ENCODE results near the gene CACNB2. TPM values are rescaled to one million over a fixed set of nuclear protein-coding genes. Genes with fewer than 3 reads are reported as not detected.

CACNB2 gene
- total and polyA plus RNA-seq, 10 of the 15 experiments (the other 5 are each of a cell fraction or from before 2014, with no cell fraction given): 0.62 to 8.1 (median 1.2) TPM

DNA sequence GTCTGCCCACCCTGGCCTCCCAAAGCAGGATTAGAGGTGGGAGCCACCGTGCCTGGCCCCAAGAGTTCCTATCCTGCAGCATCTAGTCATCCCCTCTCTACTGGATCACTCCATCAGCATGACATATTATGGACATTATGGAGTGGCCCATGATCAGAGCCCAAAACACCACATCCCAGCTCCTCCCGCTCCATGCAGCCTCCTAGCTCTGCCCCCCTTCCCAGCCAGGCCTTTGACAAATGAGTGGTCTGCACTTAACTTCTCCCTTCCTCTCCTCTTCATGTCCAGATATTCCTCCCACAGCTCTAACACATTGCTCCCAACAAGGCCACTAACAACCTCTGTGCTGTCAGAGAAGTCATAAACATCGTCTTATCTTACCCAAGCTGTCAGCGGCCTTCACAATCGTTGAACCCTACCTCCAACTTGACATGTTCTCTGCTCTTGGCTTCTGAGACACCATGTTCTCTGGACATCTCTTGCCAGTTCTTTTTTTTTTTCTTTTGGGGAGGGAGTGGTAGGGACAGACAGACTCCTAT lies 323.5 kb downstream of the CACNB2 start:
- Histone ChIP-seq H4K20me1 (ENCODE audit: control insufficient read depth, insufficient read depth) (no peaks in the 10 kb centered on the region), H3K36me3 (ENCODE audit: control insufficient read depth in 2 of 2, insufficient read depth in 2 of 2, low read length in 1 of 2) (no peaks in the 10 kb centered on the region), H3K4me2 (ENCODE audit: control insufficient read depth, insufficient read depth) (no peak overlapping the region), H3K9me3 (replicated peaks; ENCODE audit: control insufficient read depth, insufficient read depth, low read length) (no peaks in the 10 kb centered on the region), H2AFZ (ENCODE audit: control insufficient read depth, low read depth, low read length) (no peak overlapping the region), H3K27ac (ENCODE audit: control insufficient read depth, insufficient read depth) (no peak overlapping the region), H3K4me1 (ENCODE audit: control insufficient read depth, insufficient read depth, low read length) (no peaks in the 10 kb centered on the region), H3K79me2 (ENCODE audit: control insufficient read depth, insufficient read depth, low read length) (no peaks in the 10 kb centered on the region), H3K4me3 (no peak overlapping the region), H3K27me3 (replicated peaks in 1 of 2; ENCODE audit: control insufficient read depth in 2 of 2, insufficient read depth in 2 of 2, low read length in 1 of 2) (no peaks in the 10 kb centered on the region), H3K9ac (ENCODE audit: control insufficient read depth, insufficient read depth, low read length) (no peak overlapping the region)
- CTCF ChIA-PET: interaction anchor here (0.7 to 1.4 kb wide), 2 partner anchors 63 to 150 kb away, joined by 3 to 4 read pairs; no protein-coding TSS in a partner anchor
- SMC1A ChIA-PET (ENCODE audit: uncharacterized antibody, unreplicated experiment): interaction anchor here (0.6 to 1.5 kb wide), 4 partner anchors 11 to 501 kb away, joined by 3 to 5 read pairs (median 3); no protein-coding TSS in a partner anchor
- FAIRE-seq (no peak), DNase-seq (ENCODE audit: low read depth, low spot score) (no peak), ATAC-seq (no peak)
- 68% methylated on average over 5 of the region's 5 CpGs for WGBS (ENCODE audit: insufficient coverage, insufficient replicate concordance, low lambda C conversion rate, missing lambda C conversion rate)
- RAD21 ChIA-PET (ENCODE audit: unreplicated experiment): interaction anchor here (1.1 kb wide), 1 partner anchor 11 kb away, joined by 3 read pairs; no protein-coding TSS in a partner anchor
- TF ChIP-seq PAX5 (IDR thresholded peaks at IDR 0.05; ENCODE audit: borderline replicate concordance, low read depth, low read length) (no peak), ZNF207 (IDR thresholded peaks at IDR 0.05; ENCODE audit: borderline replicate concordance) (no peak), SUZ12 (IDR thresholded peaks at IDR 0.05; ENCODE audit: unreplicated experiment) (no peak), YBX1 (IDR thresholded peaks at IDR 0.05) (no peak), RELA (IDR thresholded peaks at IDR 0.05; ENCODE audit: borderline replicate concordance, partially characterized antibody) (no peak), GATAD2B (conservative IDR thresholded peaks at IDR 0.05; ENCODE audit: low read depth) (no peak), NR2C2 (IDR thresholded peaks at IDR 0.05; ENCODE audit: borderline replicate concordance, control insufficient read depth, insufficient read length, low read depth) (no peak), BRCA1 (IDR thresholded peaks at IDR 0.05; ENCODE audit: low read depth, low read length) (no peak)
- TF ChIP-seq, protein P1, sequence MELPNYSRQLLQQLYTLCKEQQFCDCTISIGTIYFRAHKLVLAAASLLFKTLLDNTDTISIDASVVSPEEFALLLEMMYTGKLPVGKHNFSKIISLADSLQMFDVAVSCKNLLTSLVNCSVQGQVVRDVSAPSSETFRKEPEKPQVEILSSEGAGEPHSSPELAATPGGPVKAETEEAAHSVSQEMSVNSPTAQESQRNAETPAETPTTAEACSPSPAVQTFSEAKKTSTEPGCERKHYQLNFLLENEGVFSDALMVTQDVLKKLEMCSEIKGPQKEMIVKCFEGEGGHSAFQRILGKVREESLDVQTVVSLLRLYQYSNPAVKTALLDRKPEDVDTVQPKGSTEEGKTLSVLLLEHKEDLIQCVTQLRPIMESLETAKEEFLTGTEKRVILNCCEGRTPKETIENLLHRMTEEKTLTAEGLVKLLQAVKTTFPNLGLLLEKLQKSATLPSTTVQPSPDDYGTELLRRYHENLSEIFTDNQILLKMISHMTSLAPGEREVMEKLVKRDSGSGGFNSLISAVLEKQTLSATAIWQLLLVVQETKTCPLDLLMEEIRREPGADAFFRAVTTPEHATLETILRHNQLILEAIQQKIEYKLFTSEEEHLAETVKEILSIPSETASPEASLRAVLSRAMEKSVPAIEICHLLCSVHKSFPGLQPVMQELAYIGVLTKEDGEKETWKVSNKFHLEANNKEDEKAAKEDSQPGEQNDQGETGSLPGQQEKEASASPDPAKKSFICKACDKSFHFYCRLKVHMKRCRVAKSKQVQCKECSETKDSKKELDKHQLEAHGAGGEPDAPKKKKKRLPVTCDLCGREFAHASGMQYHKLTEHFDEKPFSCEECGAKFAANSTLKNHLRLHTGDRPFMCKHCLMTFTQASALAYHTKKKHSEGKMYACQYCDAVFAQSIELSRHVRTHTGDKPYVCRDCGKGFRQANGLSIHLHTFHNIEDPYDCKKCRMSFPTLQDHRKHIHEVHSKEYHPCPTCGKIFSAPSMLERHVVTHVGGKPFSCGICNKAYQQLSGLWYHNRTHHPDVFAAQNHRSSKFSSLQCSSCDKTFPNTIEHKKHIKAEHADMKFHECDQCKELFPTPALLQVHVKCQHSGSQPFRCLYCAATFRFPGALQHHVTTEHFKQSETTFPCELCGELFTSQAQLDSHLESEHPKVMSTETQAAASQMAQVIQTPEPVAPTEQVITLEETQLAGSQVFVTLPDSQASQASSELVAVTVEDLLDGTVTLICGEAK (IDR thresholded peaks at IDR 0.05; ENCODE audit: borderline replicate concordance): no peak
- TF ChIP-seq, protein P2, sequence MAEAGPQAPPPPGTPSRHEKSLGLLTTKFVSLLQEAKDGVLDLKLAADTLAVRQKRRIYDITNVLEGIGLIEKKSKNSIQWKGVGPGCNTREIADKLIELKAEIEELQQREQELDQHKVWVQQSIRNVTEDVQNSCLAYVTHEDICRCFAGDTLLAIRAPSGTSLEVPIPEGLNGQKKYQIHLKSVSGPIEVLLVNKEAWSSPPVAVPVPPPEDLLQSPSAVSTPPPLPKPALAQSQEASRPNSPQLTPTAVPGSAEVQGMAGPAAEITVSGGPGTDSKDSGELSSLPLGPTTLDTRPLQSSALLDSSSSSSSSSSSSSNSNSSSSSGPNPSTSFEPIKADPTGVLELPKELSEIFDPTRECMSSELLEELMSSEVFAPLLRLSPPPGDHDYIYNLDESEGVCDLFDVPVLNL (IDR thresholded peaks at IDR 0.05; ENCODE audit: low read depth, low read length): no peak
- TF ChIP-seq, protein P3, sequence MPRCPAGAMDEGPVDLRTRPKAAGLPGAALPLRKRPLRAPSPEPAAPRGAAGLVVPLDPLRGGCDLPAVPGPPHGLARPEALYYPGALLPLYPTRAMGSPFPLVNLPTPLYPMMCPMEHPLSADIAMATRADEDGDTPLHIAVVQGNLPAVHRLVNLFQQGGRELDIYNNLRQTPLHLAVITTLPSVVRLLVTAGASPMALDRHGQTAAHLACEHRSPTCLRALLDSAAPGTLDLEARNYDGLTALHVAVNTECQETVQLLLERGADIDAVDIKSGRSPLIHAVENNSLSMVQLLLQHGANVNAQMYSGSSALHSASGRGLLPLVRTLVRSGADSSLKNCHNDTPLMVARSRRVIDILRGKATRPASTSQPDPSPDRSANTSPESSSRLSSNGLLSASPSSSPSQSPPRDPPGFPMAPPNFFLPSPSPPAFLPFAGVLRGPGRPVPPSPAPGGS (IDR thresholded peaks at IDR 0.05; ENCODE audit: borderline replicate concordance, insufficient read depth, low read depth, low read length, poor library complexity, severe bottlenecking): no peak
- TF ChIP-seq, protein P4, sequence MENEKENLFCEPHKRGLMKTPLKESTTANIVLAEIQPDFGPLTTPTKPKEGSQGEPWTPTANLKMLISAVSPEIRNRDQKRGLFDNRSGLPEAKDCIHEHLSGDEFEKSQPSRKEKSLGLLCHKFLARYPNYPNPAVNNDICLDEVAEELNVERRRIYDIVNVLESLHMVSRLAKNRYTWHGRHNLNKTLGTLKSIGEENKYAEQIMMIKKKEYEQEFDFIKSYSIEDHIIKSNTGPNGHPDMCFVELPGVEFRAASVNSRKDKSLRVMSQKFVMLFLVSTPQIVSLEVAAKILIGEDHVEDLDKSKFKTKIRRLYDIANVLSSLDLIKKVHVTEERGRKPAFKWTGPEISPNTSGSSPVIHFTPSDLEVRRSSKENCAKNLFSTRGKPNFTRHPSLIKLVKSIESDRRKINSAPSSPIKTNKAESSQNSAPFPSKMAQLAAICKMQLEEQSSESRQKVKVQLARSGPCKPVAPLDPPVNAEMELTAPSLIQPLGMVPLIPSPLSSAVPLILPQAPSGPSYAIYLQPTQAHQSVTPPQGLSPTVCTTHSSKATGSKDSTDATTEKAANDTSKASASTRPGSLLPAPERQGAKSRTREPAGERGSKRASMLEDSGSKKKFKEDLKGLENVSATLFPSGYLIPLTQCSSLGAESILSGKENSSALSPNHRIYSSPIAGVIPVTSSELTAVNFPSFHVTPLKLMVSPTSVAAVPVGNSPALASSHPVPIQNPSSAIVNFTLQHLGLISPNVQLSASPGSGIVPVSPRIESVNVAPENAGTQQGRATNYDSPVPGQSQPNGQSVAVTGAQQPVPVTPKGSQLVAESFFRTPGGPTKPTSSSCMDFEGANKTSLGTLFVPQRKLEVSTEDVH (IDR thresholded peaks at IDR 0.05; ENCODE audit: low read depth, partially characterized antibody): no peak
- in situ Hi-C loops (cut with MboI) (no loop called here), intact Hi-C loops (cut with micrococcal nuclease; ENCODE audit: unreplicated experiment) (no loop called here)
- no TSS peak for BruUV-seq (replicated peaks)
- POLR2A ChIA-PET: interaction anchor here (0.7 to 1.0 kb wide), 2 partner anchors 13 to 51 kb away, joined by 3 to 5 read pairs; no protein-coding TSS in a partner anchor

Data from GM12878 (cell line).